ENCODE results near the gene PTGES2. TPM values are rescaled to one million over a fixed set of nuclear protein-coding genes. Genes with fewer than 3 reads are reported as not detected.

Gene PTGES2
- total RNA-seq, 2 experiments from 2014 or later = 68.1 to 76.3 TPM

DNA sequence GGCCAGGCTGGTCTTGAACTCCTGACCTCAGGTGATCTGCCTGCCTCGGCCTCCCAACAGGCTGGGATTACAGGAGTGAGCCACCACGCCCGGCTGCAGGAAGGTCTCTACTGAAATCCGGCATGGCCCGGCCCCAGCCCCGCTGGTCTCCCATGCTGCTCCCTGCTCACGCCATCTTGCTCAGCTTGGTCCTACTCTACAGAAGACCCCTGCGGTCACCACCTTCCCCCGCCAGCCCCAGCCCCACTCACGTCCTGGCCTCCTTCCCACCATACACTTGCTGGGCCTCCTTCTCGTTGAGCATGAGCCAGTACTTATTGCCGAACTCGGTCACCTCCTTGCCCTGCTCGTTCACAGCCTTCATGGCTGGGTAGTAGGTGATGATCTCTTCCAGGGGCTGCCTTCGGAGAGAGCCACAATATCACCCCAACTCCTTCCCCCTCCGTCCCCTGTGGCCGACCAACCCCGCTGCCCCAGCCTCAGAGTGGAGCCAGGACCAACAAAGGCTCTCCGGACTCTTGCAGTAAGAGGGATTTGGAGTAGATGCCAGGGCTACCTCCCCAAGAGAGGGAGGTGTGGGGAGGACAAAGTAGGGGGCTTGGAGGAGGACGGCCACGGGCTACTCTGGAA, 4.0 kb downstream of the PTGES2 start:
- Histone ChIP-seq H4K20me1 (ENCODE audit: insufficient read depth, low read length) (0 out of 2 replicates have a peak, but pooled peaks cover 7% of the 10 kb centered on the region), H2AFZ (ENCODE audit: low read length) (no peak overlapping the region), H3K4me1 (ENCODE audit: insufficient read depth, low read length, poor library complexity, severe bottlenecking) (peaks cover 17% of the 10 kb centered on the region), H3K9me3 (ENCODE audit: low read length) (no peaks in the 10 kb centered on the region), H3K9me2 (ENCODE audit: insufficient read depth, low read length) (no peaks in the 10 kb centered on the region), H3K36me3 (ENCODE audit: insufficient read depth, low read length) (peaks cover 55% of the 10 kb centered on the region), H3K27ac (ENCODE audit: low read depth, low read length, poor library complexity, severe bottlenecking) (no peak overlapping the region), H3K4me2 (ENCODE audit: low read length) (no peak overlapping the region), H3K4me3 (ENCODE audit: low read depth, low read length, poor library complexity, severe bottlenecking) (no peak overlapping the region), H3K79me2 (ENCODE audit: insufficient read depth, low read depth, low read length) (peaks cover 24% of the 10 kb centered on the region)
- BruUV-seq (replicated peaks) = no TSS peak
- ChIA-PET CTCF (ENCODE audit: unreplicated experiment) (no interaction called here), POLR2A (no interaction called here)
- no peak for DNase-seq (ENCODE audit: low spot score)
- intact Hi-C loops (cut with micrococcal nuclease; ENCODE audit: unreplicated experiment) = no loop called here
- TF ChIP-seq CTCF (conservative IDR thresholded peaks at IDR 0.05; ENCODE audit: low read length) (no peak), EZH2phosphoT487 (IDR thresholded peaks at IDR 0.05; ENCODE audit: borderline replicate concordance, low read depth, low read length) (no peak)

GRCh38 chr9:128122809-128123175, 4.7 kb downstream of the PTGES2 start:
- Histone ChIP-seq H3K79me2 (ENCODE audit: insufficient read depth, low read depth, low read length) (peaks cover 24% of the 10 kb centered on the region), H4K20me1 (ENCODE audit: insufficient read depth, low read length) (0 out of 2 replicates have a peak, but pooled peaks cover 7% of the 10 kb centered on the region), H3K9me3 (ENCODE audit: low read length) (no peaks in the 10 kb centered on the region), H3K4me2 (ENCODE audit: low read length) (no peak overlapping the region), H3K36me3 (ENCODE audit: insufficient read depth, low read length) (peaks cover 55% of the 10 kb centered on the region), H3K27ac (ENCODE audit: low read depth, low read length, poor library complexity, severe bottlenecking) (no peak overlapping the region), H3K9me2 (ENCODE audit: insufficient read depth, low read length) (no peaks in the 10 kb centered on the region), H3K4me1 (ENCODE audit: insufficient read depth, low read length, poor library complexity, severe bottlenecking) (peaks cover 17% of the 10 kb centered on the region), H2AFZ (ENCODE audit: low read length) (no peak overlapping the region), H3K4me3 (ENCODE audit: low read depth, low read length, poor library complexity, severe bottlenecking) (no peak overlapping the region)
- ChIA-PET CTCF (ENCODE audit: unreplicated experiment) (no interaction called here), POLR2A (no interaction called here)
- DNase-seq (ENCODE audit: low spot score) = no peak
- intact Hi-C loops (cut with micrococcal nuclease; ENCODE audit: unreplicated experiment) = no loop called here
- TF ChIP-seq EZH2phosphoT487 (IDR thresholded peaks at IDR 0.05; ENCODE audit: borderline replicate concordance, low read depth, low read length) (no peak), CTCF (conservative IDR thresholded peaks at IDR 0.05; ENCODE audit: low read length) (no peak)
- no TSS peak for BruUV-seq (replicated peaks)

DNA sequence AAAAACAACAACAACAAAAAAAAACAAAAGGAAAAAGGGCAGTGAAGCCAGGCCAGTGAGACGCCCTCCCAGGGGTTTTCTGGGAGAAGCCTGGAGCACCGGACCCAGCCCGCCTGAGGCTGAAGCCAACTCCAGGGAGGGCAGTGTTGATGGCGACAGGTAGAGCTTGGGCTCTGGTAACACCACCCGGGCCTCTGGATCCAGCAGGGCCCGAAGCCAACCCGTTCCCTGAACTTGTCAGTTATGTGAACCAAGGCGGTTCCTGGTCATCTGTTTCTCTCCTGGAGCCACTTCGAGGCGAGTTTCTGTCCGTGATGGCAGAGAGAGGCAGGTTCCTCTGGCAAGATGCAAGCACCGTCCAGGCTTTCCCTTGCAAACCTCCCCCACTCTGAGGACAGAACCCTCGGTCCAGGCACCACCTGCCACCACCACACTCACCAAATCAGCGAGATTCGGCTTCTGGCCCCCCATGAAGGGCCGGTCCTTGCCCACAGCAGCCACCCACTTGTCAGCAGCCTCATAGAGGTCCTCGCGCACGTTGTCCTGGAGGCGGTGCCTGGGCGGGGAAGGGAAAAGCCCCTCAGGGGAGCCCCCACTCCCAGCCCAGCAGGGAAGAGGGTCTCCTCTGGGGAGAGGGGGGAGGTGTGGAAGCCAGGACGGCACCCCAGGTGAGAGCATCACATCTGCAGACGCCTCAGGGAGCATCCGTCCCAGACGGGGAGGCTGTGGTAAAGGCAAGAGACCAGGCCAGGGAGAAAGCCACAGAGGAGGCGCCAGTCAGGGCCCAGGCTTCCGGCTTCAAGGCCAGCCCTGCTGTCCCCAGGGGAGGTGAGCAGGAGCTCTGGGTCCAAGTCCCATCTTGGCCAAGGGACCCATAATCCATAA, 5.4 kb downstream of the PTGES2 start:
- H3K27ac ChIP-seq (ENCODE audit: low read depth, low read length, poor library complexity, severe bottlenecking) = no peak overlapping the region
- H3K4me2 ChIP-seq (ENCODE audit: low read length) = no peak overlapping the region
- DNase-seq (ENCODE audit: low spot score) = no peak
- intact Hi-C loops (cut with micrococcal nuclease; ENCODE audit: unreplicated experiment) = no loop called here
- no peak overlapping the region for H3K4me3 ChIP-seq (ENCODE audit: low read depth, low read length, poor library complexity, severe bottlenecking)
- POLR2A ChIA-PET = no interaction called here
- H3K4me1 ChIP-seq (ENCODE audit: insufficient read depth, low read length, poor library complexity, severe bottlenecking) = peaks cover 17% of the 10 kb centered on the region
- TF ChIP-seq EZH2phosphoT487 (IDR thresholded peaks at IDR 0.05; ENCODE audit: borderline replicate concordance, low read depth, low read length) = no peak
- no peak for TF ChIP-seq CTCF (conservative IDR thresholded peaks at IDR 0.05; ENCODE audit: low read length)
- no TSS peak for BruUV-seq (replicated peaks)
- no peaks in the 10 kb centered on the region for H3K9me2 ChIP-seq (ENCODE audit: insufficient read depth, low read length)
- peaks cover 21% of the 10 kb centered on the region for H3K79me2 ChIP-seq (ENCODE audit: insufficient read depth, low read depth, low read length)
- 0 out of 2 replicates have a peak, but pooled peaks cover 7% of the 10 kb centered on the region for H4K20me1 ChIP-seq (ENCODE audit: insufficient read depth, low read length)
- H3K36me3 ChIP-seq (ENCODE audit: insufficient read depth, low read length) = peaks cover 61% of the 10 kb centered on the region
- CTCF ChIA-PET (ENCODE audit: unreplicated experiment) = no interaction called here
- H3K9me3 ChIP-seq (ENCODE audit: low read length) = no peaks in the 10 kb centered on the region
- H2AFZ ChIP-seq (ENCODE audit: low read length) = no peak overlapping the region
